ENCODE data around the gene RFNG.

GRCh38 chr17:82035956-82036633, 15.5 kb downstream of the RFNG start:
- TF ChIP-seq POLR2A (IDR thresholded peaks at IDR 0.05) = no peak
- TF ChIP-seq CTCF (IDR thresholded peaks at IDR 0.05) = no peak
